Karpas-422 (cell line): ENCODE results near the gene ATP1B3. TPM values are rescaled to one million over a fixed set of nuclear protein-coding genes. Genes with fewer than 3 reads are reported as not detected.

ENCODE experiments used
- DNase-seq: peaks from one replicate; pipeline ENCODE4 v3.0.0-alpha.2; 2015
- H2AFZ ChIP-seq: fragments of 200-600 bp; sonication (generic); 2 replicates; pipeline ENCODE4 v1.6.1; 2014; ENCODE audit warnings: antibody characterized with exemption, low read length, mixed read lengths
- H3K27ac ChIP-seq: fragments of 200-600 bp; sonication (generic); 2 replicates; pipeline ENCODE4 v1.5.1; 2014; ENCODE audit warnings: mild to moderate bottlenecking, low read length, moderate library complexity
- H3K27me3 ChIP-seq: fragments of 200-600 bp; sonication (generic); 2 replicates; pipeline ENCODE4 v1.6.1; 2014; ENCODE audit warnings: low read length, mixed read lengths
- H3K36me3 ChIP-seq: fragments of 200-600 bp; sonication (generic); 2 replicates; pipeline ENCODE4 v1.6.1; 2014; ENCODE audit warnings: low read length, mixed read lengths; ENCODE audit not compliant: insufficient read depth
- H3K4me1 ChIP-seq: fragments of 200-600 bp; sonication (generic); 2 replicates; pipeline ENCODE4 v1.6.1; 2014; ENCODE audit warnings: mild to moderate bottlenecking, low read length, mixed read lengths
- H3K4me2 ChIP-seq: fragments of 200-600 bp; sonication (generic); 2 replicates; pipeline ENCODE4 v1.6.1; 2014; ENCODE audit warnings: low read length, low read depth, mild to moderate bottlenecking; ENCODE audit not compliant: poor library complexity, severe bottlenecking
- H3K4me3 ChIP-seq: fragments of 200-600 bp; sonication (generic); 2 replicates; pipeline ENCODE4 v1.5.1; 2014; ENCODE audit warnings: mild to moderate bottlenecking, antibody characterized with exemption, low read length, mixed read lengths
- H3K79me2 ChIP-seq: fragments of 200-600 bp; sonication (generic); 2 replicates; pipeline ENCODE4 v1.6.1; 2014; ENCODE audit warnings: mild to moderate bottlenecking, low read length, mixed read lengths
- H3K9ac ChIP-seq: fragments of 200-600 bp; sonication (generic); 2 replicates; pipeline ENCODE4 v1.6.0; 2014; ENCODE audit warnings: low read length
- H3K9me2 ChIP-seq: fragments of 200-600 bp; sonication (generic), shearing (Covaris generic); replicated peaks from 2 replicates; pipeline ENCODE4 v1.6.0; 2014; ENCODE audit warnings: mild to moderate bottlenecking, low read length, moderate library complexity; ENCODE audit not compliant: insufficient read depth
- H3K9me3 ChIP-seq: fragments of 300-700, 200-600 bp; sonication (generic); 2 replicates; pipeline ENCODE4 v1.6.1; 2014; ENCODE audit warnings: low read length, mixed read lengths
- H4K20me1 ChIP-seq: fragments of 200-600 bp; sonication (generic); 2 replicates; pipeline ENCODE4 v1.6.1; 2014; ENCODE audit warnings: mild to moderate bottlenecking, antibody characterized with exemption, low read length, low read depth; ENCODE audit not compliant: insufficient read depth
- total RNA-seq: library from RNA; depleted of rRNA; stranded (reverse); fragments of >200 nt; shearing (Covaris generic); gene quantifications from 2 replicates; pipeline ENCODE4 v1.2.3, GENCODE V29; 2014; ENCODE audit warnings: low replicate concordance

ATP1B3 gene
- total RNA-seq, 1 experiment from 2014 or later: 68.7 TPM

DNA sequence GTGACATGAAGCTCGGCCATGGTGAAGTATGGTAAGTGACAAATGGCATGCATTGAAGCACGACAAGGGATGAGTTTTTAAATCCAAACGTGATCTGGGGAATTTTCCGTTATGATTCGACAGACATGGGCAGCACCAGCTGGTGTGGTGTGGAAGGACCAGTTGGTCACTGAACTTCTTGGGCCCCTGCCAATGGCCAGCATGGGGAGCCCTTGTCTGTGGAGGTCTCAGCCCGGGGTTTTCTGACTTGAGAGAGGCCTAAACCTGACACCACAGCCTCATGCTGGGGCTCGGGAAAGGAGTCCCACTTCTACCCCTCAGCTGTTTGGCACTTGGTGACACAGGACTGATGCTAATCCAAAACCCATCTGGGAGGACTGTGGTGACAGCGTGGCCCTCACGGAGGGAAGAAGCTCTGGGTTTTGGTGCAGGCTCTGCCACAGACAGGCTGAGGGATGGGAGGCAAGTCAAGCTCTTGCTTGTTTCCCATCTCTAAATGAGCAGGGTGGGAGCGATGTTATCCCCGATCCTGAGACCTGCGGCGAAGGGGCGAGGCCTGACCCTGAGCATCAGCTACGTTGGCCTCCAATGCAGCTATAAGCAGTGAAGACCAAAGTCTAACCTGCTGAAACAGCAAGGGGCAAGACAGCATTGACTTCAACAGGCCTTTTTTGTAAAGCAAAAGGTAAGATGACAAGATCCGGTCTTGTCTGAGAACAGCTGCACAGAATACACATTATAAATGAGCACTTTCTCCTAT is 69.5 kb downstream of the ATP1B3 start:
- H4K20me1 ChIP-seq: no peaks in the 10 kb centered on the region
- no peaks in the 10 kb centered on the region for H3K9me2 ChIP-seq
- no peak overlapping the region for H2AFZ ChIP-seq

DNA sequence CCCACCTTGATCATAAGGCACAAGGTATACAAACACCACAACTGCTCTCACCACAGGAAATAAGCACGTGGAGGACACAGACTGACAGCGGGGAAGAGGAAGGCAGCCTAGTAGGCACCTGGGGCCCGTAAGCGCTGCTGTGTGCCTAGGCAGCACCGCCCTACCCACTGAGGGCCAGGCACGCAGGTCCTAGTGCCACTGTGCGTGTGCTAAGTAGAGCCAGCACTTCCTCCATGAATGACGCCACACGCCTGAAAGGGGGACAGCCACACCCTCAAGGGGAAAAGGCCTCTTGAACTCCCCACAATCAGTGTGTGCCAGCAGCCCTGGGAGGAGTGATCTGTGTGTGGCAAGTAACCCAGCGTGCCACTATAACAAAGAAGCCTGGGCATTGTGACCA is 73.0 kb downstream of the ATP1B3 start:
- no peaks in the 10 kb centered on the region for H3K4me1 ChIP-seq
- no peaks in the 10 kb centered on the region for H3K79me2 ChIP-seq
- H2AFZ ChIP-seq: no peak overlapping the region
- no peaks in the 10 kb centered on the region for H3K9me3 ChIP-seq
- H3K36me3 ChIP-seq: no peaks in the 10 kb centered on the region
- no peak overlapping the region for H3K9ac ChIP-seq
- H3K27me3 ChIP-seq: no peaks in the 10 kb centered on the region
- no peaks in the 10 kb centered on the region for H3K9me2 ChIP-seq
- no peak overlapping the region for H3K4me2 ChIP-seq
- no peak for DNase-seq
- H4K20me1 ChIP-seq: no peaks in the 10 kb centered on the region
- no peak overlapping the region for H3K27ac ChIP-seq
- H3K4me3 ChIP-seq: no peak overlapping the region

More for the DNA sequence above, 69.5 kb downstream of the ATP1B3 start:
- no peak overlapping the region for H3K4me3 ChIP-seq
- no peaks in the 10 kb centered on the region for H3K79me2 ChIP-seq
- DNase-seq: no peak
- H3K9ac ChIP-seq: no peak overlapping the region
- no peaks in the 10 kb centered on the region for H3K36me3 ChIP-seq
- no peak overlapping the region for H3K4me2 ChIP-seq
- no peaks in the 10 kb centered on the region for H3K9me3 ChIP-seq
- no peaks in the 10 kb centered on the region for H3K27me3 ChIP-seq
- no peaks in the 10 kb centered on the region for H3K4me1 ChIP-seq
- H3K27ac ChIP-seq: no peak overlapping the region

DNA sequence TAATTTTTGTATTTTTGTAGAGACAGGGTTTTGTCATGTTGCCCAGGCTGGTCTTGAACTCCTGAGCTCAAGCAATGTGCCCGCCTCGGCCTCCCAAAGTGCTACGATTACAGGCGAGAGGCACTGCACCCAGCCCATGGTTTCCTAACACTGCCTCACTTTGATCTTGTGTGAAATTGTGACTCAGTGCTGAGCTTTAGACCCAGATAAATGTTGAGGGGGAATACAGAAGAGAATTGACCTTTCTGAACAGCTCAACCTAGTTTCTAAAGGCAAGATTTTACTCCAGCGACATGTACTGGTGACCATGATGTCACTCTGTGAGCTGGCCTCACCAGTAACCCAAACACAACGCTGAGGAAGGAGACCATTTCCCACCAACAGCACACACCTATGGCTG is 73.5 kb downstream of the ATP1B3 start:
- H3K27ac ChIP-seq: no peak overlapping the region
- no peaks in the 10 kb centered on the region for H4K20me1 ChIP-seq
- H3K4me1 ChIP-seq: no peaks in the 10 kb centered on the region
- H3K9me3 ChIP-seq: no peaks in the 10 kb centered on the region
- no peak overlapping the region for H3K4me3 ChIP-seq
- H3K4me2 ChIP-seq: no peak overlapping the region
- no peaks in the 10 kb centered on the region for H3K27me3 ChIP-seq
- no peaks in the 10 kb centered on the region for H3K79me2 ChIP-seq
- no peaks in the 10 kb centered on the region for H3K36me3 ChIP-seq
- H3K9me2 ChIP-seq: no peaks in the 10 kb centered on the region
- H3K9ac ChIP-seq: no peak overlapping the region
- DNase-seq: no peak
- no peak overlapping the region for H2AFZ ChIP-seq

DNA sequence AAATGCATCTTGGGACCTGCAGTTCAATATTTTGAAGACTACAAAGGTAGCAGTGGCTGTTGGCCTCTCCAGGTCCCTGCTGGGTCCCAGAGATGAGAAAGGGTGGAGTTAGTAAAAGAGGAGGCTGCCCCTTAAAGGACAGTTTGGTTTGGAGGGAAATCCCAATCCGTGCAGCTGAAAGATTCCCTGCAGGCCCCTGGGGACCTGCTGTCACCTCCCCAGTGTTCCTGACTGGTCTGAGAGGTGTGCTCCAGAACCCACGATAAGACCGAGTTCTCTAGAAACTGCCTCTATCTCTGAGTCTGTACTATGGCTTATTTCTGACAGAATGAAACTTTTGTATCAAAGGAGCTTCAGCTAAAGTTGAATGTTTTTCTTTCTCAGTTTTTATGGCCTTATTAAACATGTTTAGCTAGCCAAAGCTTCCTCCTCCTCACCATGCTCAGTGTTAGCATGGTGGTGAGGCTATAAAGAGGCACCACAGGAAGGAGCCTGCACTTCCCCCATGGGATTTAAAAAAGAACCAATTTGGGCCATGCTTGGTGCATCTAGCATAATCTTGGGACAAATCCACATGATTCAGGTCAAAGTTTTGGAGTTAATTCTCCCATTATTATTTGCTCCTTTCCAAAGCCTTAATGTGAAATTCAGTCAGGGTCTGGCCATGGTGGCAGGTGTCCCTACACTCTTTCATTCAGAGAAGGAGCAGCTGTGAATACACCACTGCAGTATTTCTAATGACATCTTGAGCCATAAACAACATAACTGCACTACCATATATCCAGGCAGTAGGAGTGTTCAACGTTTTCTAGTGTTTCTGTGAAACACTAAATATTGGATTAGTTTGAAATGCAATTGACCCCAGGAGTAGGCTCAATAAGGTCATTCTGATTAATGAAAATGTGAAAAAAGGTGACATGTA is 74.4 kb downstream of the ATP1B3 start:
- Histone ChIP-seq H3K27me3 (no peaks in the 10 kb centered on the region), H3K9ac (no peak overlapping the region), H3K36me3 (no peaks in the 10 kb centered on the region), H3K4me2 (no peak overlapping the region), H3K4me3 (no peak overlapping the region), H3K9me2 (no peaks in the 10 kb centered on the region), H3K9me3 (no peaks in the 10 kb centered on the region), H4K20me1 (no peaks in the 10 kb centered on the region), H2AFZ (no peak overlapping the region), H3K27ac (no peak overlapping the region), H3K4me1 (no peaks in the 10 kb centered on the region), H3K79me2 (no peaks in the 10 kb centered on the region)
- no peak for DNase-seq

DNA sequence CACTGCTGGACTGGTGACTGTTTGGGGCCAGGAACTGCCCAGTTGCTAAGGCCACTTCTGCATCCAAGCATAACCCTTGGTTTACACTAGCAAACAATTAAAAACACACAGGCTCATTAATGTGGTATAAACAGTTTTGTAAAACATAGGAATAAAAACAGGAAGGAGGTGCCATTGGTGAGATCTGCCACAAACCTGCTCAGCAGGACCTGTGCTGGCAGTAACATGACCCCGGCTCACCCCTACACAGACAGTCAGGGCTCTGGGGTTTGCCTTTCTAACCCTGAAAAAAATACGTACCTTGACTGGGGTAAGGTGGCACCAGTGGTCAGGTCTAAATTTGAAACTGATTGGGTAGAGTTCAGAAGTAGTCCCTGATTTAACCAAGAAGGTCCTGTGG is 76.2 kb downstream of the ATP1B3 start:
- Histone ChIP-seq H3K9ac (no peak overlapping the region), H3K4me3 (no peak overlapping the region), H3K9me3 (no peaks in the 10 kb centered on the region), H3K4me2 (no peak overlapping the region), H4K20me1 (no peaks in the 10 kb centered on the region), H2AFZ (no peak overlapping the region), H3K27me3 (no peaks in the 10 kb centered on the region), H3K27ac (no peak overlapping the region), H3K4me1 (no peaks in the 10 kb centered on the region), H3K79me2 (no peaks in the 10 kb centered on the region), H3K36me3 (no peaks in the 10 kb centered on the region), H3K9me2 (no peaks in the 10 kb centered on the region)
- no peak for DNase-seq

DNA sequence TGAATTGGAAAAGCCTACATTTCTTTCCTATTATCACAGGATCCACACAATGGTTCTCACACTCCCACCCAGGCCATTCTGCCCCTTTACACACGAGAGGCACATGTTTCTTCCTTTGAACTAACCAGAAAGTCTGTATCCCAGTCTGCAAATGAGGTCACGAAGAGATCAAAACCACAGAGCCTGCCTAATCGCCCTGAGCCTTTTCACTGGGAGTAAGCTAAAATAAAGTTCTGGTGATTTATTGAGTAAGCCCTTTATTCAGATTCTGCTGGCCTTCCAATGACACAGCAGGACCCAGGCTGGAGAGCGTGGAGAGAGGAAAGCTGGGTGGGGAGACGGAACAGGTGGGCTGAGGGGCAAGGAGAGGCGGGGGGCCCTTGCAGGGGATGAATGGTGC is 78.7 kb downstream of the ATP1B3 start:
- Histone ChIP-seq H4K20me1 (no peaks in the 10 kb centered on the region), H3K9ac (no peak overlapping the region), H3K9me2 (no peaks in the 10 kb centered on the region), H3K27ac (no peak overlapping the region), H3K9me3 (no peaks in the 10 kb centered on the region), H3K4me1 (no peaks in the 10 kb centered on the region), H3K4me2 (no peak overlapping the region), H3K4me3 (no peak overlapping the region), H3K79me2 (no peaks in the 10 kb centered on the region), H3K36me3 (no peaks in the 10 kb centered on the region), H3K27me3 (no peaks in the 10 kb centered on the region), H2AFZ (no peak overlapping the region)
- DNase-seq: no peak

DNA sequence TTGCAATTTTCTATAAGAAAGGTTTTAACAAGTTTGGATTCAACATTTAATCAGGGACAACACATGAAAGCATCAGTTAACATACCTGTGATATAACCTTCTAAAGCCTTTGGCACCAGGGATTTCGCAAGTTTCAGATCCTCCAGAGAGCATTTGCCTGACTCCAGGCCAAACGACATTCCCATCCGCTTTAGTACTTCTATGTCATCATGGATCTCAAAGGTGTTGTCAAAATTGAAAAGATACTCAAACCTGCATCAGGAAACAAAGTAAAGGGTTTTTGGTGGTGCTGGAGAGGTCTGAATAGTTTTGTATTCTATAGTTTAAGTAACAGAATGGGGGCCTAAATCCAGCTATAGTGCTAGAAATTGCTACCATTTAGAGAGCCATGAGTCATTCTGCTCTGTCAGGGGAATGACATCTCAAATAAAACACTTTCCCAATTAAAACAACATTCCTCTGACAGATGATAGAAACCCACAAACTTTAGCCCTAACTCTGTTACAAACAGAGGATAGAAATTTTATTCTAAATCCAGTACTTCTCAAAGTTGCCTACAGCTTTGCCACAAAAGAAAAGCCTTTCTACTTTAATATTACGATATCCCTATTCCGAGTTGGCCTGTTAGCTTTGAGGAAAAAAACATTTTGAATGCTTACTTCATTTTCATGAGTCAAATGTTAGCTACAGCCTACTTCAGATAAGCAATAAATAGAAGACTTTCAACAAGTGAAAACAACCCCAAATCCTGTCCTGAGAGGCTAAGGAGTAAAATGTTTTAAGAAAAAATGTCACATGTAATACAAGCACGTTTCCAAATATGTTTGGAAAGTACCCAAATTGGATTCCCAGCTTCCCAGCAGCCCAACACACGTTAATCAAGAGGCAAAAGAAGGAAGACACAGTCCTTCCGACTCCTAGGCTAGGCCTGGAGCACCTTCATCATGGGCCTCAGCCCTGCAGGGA is 83.4 kb downstream of the ATP1B3 start:
- Histone ChIP-seq H3K4me3 (no peak overlapping the region), H2AFZ (no peak overlapping the region), H3K9me3 (no peaks in the 10 kb centered on the region), H3K27ac (no peak overlapping the region), H3K27me3 (no peaks in the 10 kb centered on the region), H3K9me2 (no peaks in the 10 kb centered on the region), H4K20me1 (no peaks in the 10 kb centered on the region), H3K79me2 (no peaks in the 10 kb centered on the region), H3K9ac (no peak overlapping the region), H3K4me1 (no peaks in the 10 kb centered on the region), H3K36me3 (no peaks in the 10 kb centered on the region), H3K4me2 (no peak overlapping the region)
- DNase-seq: no peak
